Measurements from ENCODE around the gene NKTR.

NKTR gene

GRCh38 chr3:42649783-42650182 is 49.3 kb downstream of the NKTR start:
- no peak for TF ChIP-seq CTCF (IDR thresholded peaks at IDR 0.05; ENCODE audit: low read depth, low read length, missing control alignments)
- no peak for DNase-seq (ENCODE audit: low read depth)
- H3K4me3 ChIP-seq (ENCODE audit: low read depth, low read length), result no peak overlapping the region

GRCh38 chr3:42651248-42652091 is 51.0 kb downstream of the NKTR start:
- H3K4me3 ChIP-seq (ENCODE audit: low read depth, low read length), result no peak overlapping the region
- no peak for TF ChIP-seq CTCF (IDR thresholded peaks at IDR 0.05; ENCODE audit: low read depth, low read length, missing control alignments)
- no peak for DNase-seq (ENCODE audit: low read depth)

GRCh38 chr3:42652251-42652610 is 51.7 kb downstream of the NKTR start:
- DNase-seq (ENCODE audit: low read depth), result no peak
- no peak for TF ChIP-seq CTCF (IDR thresholded peaks at IDR 0.05; ENCODE audit: low read depth, low read length, missing control alignments)
- no peak overlapping the region for H3K4me3 ChIP-seq (ENCODE audit: low read depth, low read length)

- no peak for DNase-seq (ENCODE audit: low read depth)
- no peak for TF ChIP-seq CTCF (IDR thresholded peaks at IDR 0.05; ENCODE audit: low read depth, low read length, missing control alignments)
- no peak overlapping the region for H3K4me3 ChIP-seq (ENCODE audit: low read depth, low read length)
These were observed 52.3 kb downstream of the NKTR start for GRCh38 chr3:42652611-42653302.

- TF ChIP-seq CTCF (IDR thresholded peaks at IDR 0.05; ENCODE audit: low read depth, low read length, missing control alignments), result no peak
- DNase-seq (ENCODE audit: low read depth), result no peak
- no peak overlapping the region for H3K4me3 ChIP-seq (ENCODE audit: low read depth, low read length)
These were observed 52.7 kb downstream of the NKTR start for GRCh38 chr3:42653303-42653559.

- no peak for TF ChIP-seq CTCF (IDR thresholded peaks at IDR 0.05; ENCODE audit: low read depth, low read length, missing control alignments)
- peak within 1 kb of the TSS; percentile 33 for H3K4me3 ChIP-seq (ENCODE audit: low read depth, low read length)
- no peak for DNase-seq (ENCODE audit: low read depth)
These were observed 53.3 kb downstream of the NKTR start, which contains the start of gene ZBTB47 for GRCh38 chr3:42653560-42654330. ZBTB47 (plus strand) TSS chr3:42653697; CDS start chr3:42658356, 4,659 bp downstream.
